SK-N-SH treated with all-trans-retinoic acid at 6 μM for 48 hours (cell line): Measurements from ENCODE around the gene PPIL1.

Experiments used
- ATAC-seq: fragments of 200-7000 bp; cut with Tn5 transposase; 3 replicates; pipeline ENCODE4 v1.9.1; 2020; ENCODE audit warnings: mild to moderate bottlenecking, moderate library complexity
- ARNTL ChIP-seq: fragments of 450-650 bp; formaldehyde crosslinking; IDR thresholded peaks from 2 replicates; pipeline ENCODE4 v1.5.0; 2020; ENCODE audit warnings: low read depth, mild to moderate bottlenecking, moderate library complexity, borderline replicate concordance
- BACH2 ChIP-seq: fragments of 250-450 bp; sonication (Bioruptor Pico); IDR thresholded peaks from 2 replicates; pipeline ENCODE4 v1.9.0; 2021; ENCODE audit warnings: mild to moderate bottlenecking, borderline replicate concordance
- CSDC2 ChIP-seq: fragments of 250-450 bp; sonication (Bioruptor Pico); IDR thresholded peaks from 2 replicates; pipeline ENCODE4 v1.5.0; 2020; ENCODE audit warnings: mild to moderate bottlenecking, moderate library complexity
- CSRNP3 ChIP-seq: fragments of 250-450 bp; sonication (Bioruptor Pico); IDR thresholded peaks from 2 replicates; pipeline ENCODE4 v1.5.1; 2021; ENCODE audit warnings: mild to moderate bottlenecking, moderate library complexity
- GLIS3 ChIP-seq: fragments of 250-450 bp; sonication (Bioruptor Pico); IDR thresholded peaks from 2 replicates; pipeline ENCODE4 v1.5.0; 2020; ENCODE audit warnings: mild to moderate bottlenecking, moderate library complexity
- PPARA ChIP-seq: fragments of 250-450 bp; sonication (Bioruptor Pico); IDR thresholded peaks from 2 replicates; pipeline ENCODE4 v1.5.0; 2020; ENCODE audit warnings: mild to moderate bottlenecking, borderline replicate concordance
- RARB ChIP-seq: fragments of 250-450 bp; sonication (Bioruptor Pico); IDR thresholded peaks from 2 replicates; pipeline ENCODE4 v1.8.0; 2021; ENCODE audit warnings: mild to moderate bottlenecking, moderate library complexity
- SNAI2 ChIP-seq: fragments of 250-450 bp; sonication (Bioruptor Pico); IDR thresholded peaks from 2 replicates; pipeline ENCODE4 v1.5.0; 2020; ENCODE audit warnings: mild to moderate bottlenecking, moderate library complexity
- TOX ChIP-seq: fragments of 250-450 bp; sonication (Bioruptor Pico); IDR thresholded peaks from 2 replicates; pipeline ENCODE4 v1.8.0; 2021; ENCODE audit warnings: mild to moderate bottlenecking, moderate library complexity, borderline replicate concordance
- ZC3H10 ChIP-seq: fragments of 250-450 bp; sonication (Bioruptor Pico); IDR thresholded peaks from 2 replicates; pipeline ENCODE4 v1.5.1; 2021; ENCODE audit warnings: mild to moderate bottlenecking, moderate library complexity
- ZFP30 ChIP-seq: fragments of 450-650 bp; formaldehyde crosslinking; IDR thresholded peaks from 2 replicates; pipeline ENCODE4 v1.5.0; 2022; ENCODE audit warnings: mild to moderate bottlenecking, moderate library complexity
- ZNF565 ChIP-seq: fragments of 450-650 bp; formaldehyde crosslinking; conservative IDR thresholded peaks from 2 replicates; pipeline ENCODE4 v1.5.0; 2020; ENCODE audit warnings: low read depth, mild to moderate bottlenecking, moderate library complexity
- ZNF70 ChIP-seq: fragments of 450-650 bp; formaldehyde crosslinking; IDR thresholded peaks from 2 replicates; pipeline ENCODE4 v1.5.0; 2020; ENCODE audit warnings: mild to moderate bottlenecking, moderate library complexity
- ZNF8 ChIP-seq: fragments of 450-650 bp; formaldehyde crosslinking; IDR thresholded peaks from 2 replicates; pipeline ENCODE4 v1.5.0; 2020; ENCODE audit warnings: mild to moderate bottlenecking, moderate library complexity
- TF ChIP-seq, protein P1 (sequence below): fragments of 250-450 bp; sonication (Bioruptor Pico); IDR thresholded peaks from 2 replicates; pipeline ENCODE4 v1.5.0; 2020; ENCODE audit warnings: mild to moderate bottlenecking, moderate library complexity
- TF ChIP-seq, protein P2 (sequence below): fragments of 250-450 bp; sonication (Bioruptor Pico); IDR thresholded peaks from 2 replicates; pipeline ENCODE4 v1.8.0; 2020; ENCODE audit warnings: mild to moderate bottlenecking, moderate library complexity, borderline replicate concordance
- TF ChIP-seq, protein P3 (sequence below): fragments of 250-450 bp; sonication (Bioruptor Pico); IDR thresholded peaks from 2 replicates; pipeline ENCODE4 v1.5.1; 2020; ENCODE audit warnings: low read depth, mild to moderate bottlenecking, moderate library complexity

The PPIL1 gene

GRCh38 chr6:36820700-36821580, 53.7 kb downstream of the PPIL1 start (continued):
- TF ChIP-seq, protein P1, sequence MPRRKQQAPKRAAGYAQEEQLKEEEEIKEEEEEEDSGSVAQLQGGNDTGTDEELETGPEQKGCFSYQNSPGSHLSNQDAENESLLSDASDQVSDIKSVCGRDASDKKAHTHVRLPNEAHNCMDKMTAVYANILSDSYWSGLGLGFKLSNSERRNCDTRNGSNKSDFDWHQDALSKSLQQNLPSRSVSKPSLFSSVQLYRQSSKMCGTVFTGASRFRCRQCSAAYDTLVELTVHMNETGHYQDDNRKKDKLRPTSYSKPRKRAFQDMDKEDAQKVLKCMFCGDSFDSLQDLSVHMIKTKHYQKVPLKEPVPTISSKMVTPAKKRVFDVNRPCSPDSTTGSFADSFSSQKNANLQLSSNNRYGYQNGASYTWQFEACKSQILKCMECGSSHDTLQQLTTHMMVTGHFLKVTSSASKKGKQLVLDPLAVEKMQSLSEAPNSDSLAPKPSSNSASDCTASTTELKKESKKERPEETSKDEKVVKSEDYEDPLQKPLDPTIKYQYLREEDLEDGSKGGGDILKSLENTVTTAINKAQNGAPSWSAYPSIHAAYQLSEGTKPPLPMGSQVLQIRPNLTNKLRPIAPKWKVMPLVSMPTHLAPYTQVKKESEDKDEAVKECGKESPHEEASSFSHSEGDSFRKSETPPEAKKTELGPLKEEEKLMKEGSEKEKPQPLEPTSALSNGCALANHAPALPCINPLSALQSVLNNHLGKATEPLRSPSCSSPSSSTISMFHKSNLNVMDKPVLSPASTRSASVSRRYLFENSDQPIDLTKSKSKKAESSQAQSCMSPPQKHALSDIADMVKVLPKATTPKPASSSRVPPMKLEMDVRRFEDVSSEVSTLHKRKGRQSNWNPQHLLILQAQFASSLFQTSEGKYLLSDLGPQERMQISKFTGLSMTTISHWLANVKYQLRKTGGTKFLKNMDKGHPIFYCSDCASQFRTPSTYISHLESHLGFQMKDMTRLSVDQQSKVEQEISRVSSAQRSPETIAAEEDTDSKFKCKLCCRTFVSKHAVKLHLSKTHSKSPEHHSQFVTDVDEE (CRISPR knock-in tag) = no peak
- TF ChIP-seq, protein P2, sequence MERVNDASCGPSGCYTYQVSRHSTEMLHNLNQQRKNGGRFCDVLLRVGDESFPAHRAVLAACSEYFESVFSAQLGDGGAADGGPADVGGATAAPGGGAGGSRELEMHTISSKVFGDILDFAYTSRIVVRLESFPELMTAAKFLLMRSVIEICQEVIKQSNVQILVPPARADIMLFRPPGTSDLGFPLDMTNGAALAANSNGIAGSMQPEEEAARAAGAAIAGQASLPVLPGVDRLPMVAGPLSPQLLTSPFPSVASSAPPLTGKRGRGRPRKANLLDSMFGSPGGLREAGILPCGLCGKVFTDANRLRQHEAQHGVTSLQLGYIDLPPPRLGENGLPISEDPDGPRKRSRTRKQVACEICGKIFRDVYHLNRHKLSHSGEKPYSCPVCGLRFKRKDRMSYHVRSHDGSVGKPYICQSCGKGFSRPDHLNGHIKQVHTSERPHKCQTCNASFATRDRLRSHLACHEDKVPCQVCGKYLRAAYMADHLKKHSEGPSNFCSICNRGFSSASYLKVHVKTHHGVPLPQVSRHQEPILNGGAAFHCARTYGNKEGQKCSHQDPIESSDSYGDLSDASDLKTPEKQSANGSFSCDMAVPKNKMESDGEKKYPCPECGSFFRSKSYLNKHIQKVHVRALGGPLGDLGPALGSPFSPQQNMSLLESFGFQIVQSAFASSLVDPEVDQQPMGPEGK (CRISPR knock-in tag) = no peak

DNA sequence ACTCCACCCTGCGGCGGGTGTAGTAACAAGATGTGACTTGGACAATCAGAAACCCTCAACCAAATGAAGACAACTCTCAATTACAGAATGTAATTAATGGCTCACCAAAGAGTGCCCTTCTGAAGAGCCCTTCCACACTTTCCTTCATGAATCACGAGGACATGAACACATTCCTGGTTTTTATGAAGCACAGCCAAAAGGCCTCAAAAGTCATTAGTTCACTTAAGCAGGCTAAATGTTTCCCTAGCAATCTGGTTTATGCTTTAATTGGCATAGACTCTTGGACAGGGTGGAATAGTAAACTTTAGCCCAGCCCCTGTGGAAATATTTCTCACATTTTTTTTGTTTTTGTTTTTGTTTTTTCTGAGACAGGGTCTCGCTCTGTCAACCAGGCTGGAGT, 55.8 kb downstream of the PPIL1 start:
- no peak for ATAC-seq
- TF ChIP-seq CSRNP3 (CRISPR knock-in tag) (no peak), TOX (CRISPR knock-in tag) (no peak), ZFP30 (CRISPR knock-in tag) (no peak), ZNF70 (no peak), ARNTL (no peak), ZC3H10 (no peak)
- TF ChIP-seq, protein P3, sequence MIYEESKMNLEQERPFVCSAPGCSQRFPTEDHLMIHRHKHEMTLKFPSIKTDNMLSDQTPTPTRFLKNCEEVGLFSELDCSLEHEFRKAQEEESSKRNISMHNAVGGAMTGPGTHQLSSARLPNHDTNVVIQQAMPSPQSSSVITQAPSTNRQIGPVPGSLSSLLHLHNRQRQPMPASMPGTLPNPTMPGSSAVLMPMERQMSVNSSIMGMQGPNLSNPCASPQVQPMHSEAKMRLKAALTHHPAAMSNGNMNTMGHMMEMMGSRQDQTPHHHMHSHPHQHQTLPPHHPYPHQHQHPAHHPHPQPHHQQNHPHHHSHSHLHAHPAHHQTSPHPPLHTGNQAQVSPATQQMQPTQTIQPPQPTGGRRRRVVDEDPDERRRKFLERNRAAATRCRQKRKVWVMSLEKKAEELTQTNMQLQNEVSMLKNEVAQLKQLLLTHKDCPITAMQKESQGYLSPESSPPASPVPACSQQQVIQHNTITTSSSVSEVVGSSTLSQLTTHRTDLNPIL = no peak

GRCh38 chr6:36817847-36818246, 56.8 kb downstream of the PPIL1 start:
- no peak for ATAC-seq
- TF ChIP-seq ZC3H10 = no peak
- TF ChIP-seq PPARA (CRISPR knock-in tag) = no peak
- TF ChIP-seq, protein P3 = no peak
- TF ChIP-seq RARB (CRISPR knock-in tag) = no peak
- no peak for TF ChIP-seq GLIS3 (CRISPR knock-in tag)
- TF ChIP-seq ZNF70 = no peak
- TF ChIP-seq, protein P1 (CRISPR knock-in tag) = no peak
- no peak for TF ChIP-seq ZNF565 (CRISPR knock-in tag)
- no peak for TF ChIP-seq ARNTL
- no peak for TF ChIP-seq BACH2 (CRISPR knock-in tag)
- no peak for TF ChIP-seq ZNF8
- no peak for TF ChIP-seq CSDC2 (CRISPR knock-in tag)
- no peak for TF ChIP-seq SNAI2 (CRISPR knock-in tag)
